ENCODE data around the gene DIRAS1.

The DIRAS1 gene

DNA sequence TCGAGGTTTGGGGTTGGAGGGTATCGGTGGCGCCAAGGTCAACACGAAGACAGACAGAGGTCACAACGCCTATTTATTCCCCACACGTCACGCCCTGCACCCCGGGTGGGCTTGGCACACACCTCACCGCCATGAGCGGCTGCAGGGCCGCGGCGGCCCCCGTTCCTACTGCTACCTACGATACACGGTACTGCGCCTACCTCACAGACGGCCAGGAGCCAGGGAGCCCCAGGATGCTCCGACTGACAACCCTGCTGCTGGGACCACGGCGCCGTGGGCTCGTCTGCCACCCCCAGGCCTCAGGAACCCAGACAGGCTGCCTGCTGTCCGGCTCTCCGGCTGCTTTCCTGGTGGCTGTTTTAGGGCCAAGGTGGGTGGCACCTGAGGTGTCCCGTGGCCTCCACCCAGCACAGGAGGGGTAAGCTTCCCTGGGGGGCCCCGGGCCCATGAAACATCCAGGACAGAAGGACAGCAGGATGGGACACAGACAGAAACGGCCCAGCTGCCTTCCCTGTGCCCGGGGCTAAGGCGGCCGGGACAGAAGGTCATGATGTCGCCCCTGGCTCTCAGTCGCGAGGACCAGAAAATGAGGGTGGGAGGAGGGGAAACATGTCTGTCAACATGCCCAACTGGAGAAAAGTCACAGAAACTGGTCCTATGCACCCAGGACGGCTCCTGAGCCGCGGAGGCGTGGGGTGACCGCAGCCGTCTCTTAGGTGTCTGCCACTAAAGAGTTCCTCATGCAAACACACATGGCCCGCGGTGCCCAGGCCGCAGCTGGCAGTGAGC lies 33.7 kb upstream of the DIRAS1 start:
- FAIRE-seq, result no peak

DNA sequence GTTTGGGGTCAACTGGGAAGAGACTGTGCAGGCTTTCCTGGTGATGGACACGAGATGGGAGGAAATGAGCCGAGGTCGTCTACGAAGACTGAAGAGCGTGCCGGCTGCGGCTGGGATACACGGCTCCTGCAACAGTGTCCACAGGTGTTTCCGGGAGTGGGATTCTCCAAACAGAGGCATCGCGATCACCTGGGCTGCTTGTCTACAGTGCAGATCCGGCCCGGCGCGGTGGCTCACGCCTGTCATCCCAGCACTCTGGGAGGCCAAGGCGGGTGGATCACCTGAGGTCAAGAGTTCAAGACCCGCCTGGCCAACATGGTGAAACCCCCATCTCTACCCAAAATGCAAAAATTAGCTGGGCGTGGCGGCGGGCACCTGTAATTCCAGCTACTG lies 30.3 kb upstream of the DIRAS1 start:
- FAIRE-seq, result no peak

- no peak for FAIRE-seq
These were observed 29.8 kb upstream of the DIRAS1 start for GRCh38 chr19:2750808-2751437.

DNA sequence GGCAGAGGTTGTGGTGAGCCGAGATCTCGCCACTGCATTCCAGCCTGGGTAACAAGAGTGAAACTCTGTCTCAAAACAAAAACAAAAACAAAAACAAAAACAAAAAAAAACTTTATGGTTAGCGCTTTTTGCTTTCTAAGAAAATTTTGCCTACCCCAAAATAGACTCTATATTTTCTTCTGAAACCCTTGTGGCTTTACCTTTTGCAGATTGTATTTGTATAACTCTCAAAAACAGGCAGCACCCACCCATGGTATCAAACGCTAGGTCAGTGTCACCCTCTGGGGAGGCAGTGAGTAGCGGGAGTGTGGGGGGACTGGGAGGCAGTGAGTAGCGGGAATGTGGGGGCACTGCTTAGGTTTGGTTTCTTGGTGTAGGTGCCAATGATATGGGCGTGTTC lies 26.2 kb upstream of the DIRAS1 start:
- FAIRE-seq, result no peak

DNA sequence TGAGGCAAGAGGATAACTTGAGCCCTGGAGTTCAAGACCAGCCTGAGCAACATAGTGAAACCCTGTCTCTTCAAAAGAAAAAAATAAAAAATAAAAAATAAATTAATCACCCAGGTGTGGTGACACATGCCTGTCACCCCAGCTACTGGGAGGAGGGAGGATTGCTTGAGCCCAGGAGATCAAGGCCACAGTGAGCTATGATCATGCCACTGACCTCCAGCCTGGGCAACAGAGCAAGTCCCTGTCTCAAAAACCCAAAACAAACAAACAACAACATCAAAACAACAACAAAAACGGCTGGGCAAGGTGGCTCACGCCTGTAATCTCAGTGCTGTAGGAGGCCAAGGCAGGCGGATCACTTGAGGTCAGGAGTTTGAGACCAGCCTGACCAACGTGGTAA lies 22.9 kb upstream of the DIRAS1 start:
- FAIRE-seq, result no peak

DNA sequence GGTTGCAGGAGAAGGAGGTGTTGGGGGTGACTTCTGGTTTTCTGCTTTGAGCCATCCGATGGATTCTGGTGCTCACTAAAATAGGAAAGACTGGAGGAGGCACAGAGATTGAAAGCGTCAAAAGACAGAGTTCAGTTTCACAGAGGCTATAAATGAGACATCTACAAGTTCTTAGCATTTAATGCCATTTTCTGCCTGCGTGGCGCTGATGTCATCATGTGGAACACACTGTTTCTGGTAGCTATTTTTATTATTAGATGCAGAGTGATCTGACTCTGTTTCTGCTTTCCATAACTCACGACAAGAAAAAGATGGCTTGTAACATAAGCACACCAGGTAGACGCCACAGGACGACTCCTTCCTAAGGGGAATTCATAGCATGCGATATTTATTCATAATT lies 21.9 kb upstream of the DIRAS1 start:
- no peak for FAIRE-seq

DNA sequence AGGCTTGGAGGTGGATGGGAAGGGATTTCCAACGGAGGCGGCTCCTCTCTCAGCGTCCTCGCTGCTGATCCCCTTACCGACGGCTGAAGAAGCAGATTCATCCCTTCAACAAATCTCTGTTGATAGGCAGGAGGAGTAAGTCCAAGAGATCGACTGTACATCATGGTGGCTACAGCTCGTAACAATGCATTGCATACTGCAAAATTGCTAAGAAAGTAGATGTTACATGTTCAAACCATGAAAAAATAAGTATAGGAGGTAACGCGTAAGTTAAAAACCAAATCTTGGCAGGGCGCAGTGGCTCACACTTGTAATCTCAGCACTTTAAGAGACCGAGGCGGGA lies 19.1 kb upstream of the DIRAS1 start:
- no peak for FAIRE-seq

GRCh38 chr19:2739602-2740313 lies 18.6 kb upstream of the DIRAS1 start, which contains the start of gene SLC39A3:
TSS of gene SLC39A3 (minus strand) at chr19:2740017. CDS start at chr19:2737257, 2,760 bp downstream.
- FAIRE-seq, result peak; percentile 90

DNA sequence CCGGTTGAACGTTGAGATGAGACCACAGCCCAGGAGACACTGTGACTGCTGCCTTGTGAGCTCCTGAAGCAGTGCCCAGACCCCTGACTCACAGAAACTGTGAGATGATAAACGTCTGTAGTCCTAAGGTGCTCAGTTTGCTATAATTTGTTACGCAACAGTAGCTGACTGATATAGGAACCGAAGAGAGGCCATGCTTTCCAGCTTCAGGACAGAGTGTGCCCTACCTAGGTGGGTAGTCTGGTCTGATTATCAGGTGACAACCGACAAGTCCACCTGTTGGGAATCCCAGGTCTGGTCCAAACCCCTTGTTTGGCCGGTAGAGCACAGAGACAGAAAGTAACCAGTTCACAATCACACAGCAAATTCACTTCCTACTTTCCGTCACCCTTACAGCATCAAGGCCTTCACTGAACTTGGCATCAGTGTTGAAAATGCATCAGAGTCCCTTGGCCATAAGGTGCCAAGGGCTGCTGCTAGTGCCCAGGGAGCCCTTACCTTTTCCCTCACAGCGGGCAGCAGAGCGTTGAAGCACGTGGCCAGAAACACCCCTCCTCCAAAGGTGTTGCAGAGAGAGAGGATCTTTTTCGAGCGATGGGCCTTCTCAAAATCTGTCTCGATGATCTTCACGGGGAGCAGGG lies 15.5 kb upstream of the DIRAS1 start:
- no peak for FAIRE-seq

DNA sequence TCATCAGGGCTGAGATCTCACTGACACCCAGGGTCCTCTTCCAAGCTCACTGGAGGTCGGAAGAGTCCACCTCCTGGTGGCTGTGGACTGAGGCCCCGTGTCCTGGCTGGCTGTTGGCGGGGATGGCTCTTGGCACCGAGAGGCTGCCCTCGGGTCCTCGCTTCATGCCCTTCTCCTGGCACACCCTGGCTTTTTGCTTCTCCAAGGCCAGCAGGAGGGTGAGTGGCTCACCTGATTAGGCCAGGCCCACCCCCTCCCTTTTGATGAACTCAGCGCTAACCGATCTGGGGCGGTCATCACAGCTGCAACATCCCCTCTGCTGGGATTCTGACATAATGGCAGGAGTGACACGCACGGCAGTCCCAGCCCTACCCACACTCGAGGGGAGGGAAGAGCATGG lies 14.2 kb upstream of the DIRAS1 start:
- no peak for FAIRE-seq

DNA sequence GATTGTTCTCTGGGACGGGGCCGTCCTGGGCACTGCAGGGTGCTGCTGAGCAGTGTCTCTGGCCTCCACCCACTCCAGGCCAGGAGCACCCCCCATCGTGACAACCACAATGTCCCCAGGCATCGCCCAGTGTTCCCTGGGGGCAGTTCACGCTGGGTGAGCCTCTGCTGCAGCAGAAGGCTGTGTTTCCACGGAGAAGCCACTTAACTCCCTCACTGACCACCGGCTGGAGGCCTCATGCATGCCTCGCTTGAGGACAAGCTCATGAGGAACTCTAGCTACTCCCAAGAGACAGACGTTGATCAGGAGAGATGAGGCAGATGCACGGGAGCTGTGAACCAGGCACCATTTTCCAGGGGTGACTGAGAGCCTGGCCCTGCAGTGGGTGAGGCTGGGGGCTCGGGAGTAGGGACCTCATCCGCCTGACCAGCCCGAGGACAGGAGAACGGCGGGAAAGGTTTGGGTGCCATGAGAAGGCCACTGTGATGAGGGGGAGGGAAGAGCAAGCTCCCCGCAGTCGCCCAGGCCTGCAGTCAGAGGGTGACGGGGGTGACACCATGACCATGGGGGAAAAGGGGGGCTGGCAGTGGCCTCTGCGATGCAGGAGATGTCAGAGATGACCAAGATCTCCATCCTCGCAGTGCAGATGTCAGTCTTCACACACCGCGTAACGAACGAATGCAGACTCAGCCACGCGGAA lies 13.6 kb upstream of the DIRAS1 start:
- FAIRE-seq, result no peak

- no peak for FAIRE-seq
These were observed 12.9 kb upstream of the DIRAS1 start for GRCh38 chr19:2733930-2734588.

- FAIRE-seq, result no peak
These were observed 11.7 kb upstream of the DIRAS1 start for GRCh38 chr19:2732883-2733282.

DNA sequence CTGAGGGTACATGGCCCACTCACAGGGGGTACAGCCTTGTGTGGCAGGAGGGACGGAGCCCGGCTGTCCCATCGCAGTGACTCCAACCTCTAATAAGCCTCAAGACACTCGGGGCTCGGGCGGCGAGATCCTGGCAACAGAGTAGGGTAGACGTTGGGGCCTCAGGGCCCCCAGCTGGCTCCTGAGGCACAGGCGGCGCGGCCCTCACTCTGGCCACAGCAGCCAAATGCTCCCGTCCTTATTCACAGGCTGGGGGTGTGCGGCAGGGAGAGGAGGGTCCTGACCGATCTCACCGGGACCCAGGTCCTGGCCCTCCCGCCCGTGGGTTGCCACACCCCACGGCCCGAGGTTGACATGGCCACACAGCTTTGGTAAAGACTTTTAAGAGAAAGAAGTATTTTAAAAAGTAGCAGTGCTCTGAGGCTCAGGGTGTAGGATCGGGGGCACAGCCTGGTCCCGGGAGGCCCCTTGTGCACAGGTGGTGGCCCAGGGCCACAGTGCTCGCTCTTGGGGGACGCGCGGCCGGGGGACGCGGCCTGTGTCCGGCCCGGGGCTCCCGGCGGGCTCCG lies 11.1 kb upstream of the DIRAS1 start:
- no peak for FAIRE-seq

- FAIRE-seq, result no peak
These were observed 10.2 kb upstream of the DIRAS1 start for GRCh38 chr19:2731181-2731995.

DNA sequence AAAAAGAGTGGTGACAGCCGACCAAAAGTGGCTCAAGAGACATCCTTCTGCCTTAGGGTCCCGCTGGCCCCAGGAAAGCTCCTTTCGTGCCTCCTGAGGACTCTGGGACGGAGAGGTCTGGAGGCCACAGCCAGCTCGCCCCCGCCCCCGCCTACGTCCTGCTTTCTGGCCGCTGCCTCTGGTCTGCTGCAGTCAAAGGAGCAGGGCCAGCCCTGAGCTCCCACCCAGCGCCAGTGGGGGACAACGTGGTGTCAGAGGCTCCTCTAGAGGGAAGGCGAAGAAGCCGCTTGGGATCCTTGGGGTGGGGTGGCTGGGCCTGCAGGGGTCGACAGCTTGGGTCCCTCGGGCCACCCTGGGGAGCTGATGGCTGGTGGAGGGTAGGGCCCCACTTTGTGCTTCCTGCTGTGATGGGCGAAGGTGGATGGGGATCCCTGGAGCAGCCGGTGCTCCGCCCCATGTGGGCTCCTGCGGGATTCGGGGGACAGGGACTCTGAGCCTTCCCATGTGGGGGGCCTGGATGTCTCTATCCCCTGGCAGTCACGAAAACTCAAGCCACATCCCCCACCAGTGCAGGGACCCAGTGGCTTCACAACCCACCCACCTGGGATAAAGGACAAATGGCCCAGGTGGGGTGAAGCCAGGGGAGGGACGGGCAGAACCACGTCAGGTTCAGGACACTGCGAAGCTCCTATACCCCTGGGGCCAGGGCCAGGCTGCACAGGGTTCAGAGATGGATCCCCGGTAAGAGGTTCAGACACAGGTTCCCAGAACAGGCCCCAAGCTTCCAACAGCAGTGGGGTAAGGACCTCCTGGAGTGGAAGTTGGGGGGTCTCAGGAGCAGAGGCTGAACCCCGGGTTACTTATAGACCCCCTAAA lies 9.0 kb upstream of the DIRAS1 start:
- FAIRE-seq, result no peak

DNA sequence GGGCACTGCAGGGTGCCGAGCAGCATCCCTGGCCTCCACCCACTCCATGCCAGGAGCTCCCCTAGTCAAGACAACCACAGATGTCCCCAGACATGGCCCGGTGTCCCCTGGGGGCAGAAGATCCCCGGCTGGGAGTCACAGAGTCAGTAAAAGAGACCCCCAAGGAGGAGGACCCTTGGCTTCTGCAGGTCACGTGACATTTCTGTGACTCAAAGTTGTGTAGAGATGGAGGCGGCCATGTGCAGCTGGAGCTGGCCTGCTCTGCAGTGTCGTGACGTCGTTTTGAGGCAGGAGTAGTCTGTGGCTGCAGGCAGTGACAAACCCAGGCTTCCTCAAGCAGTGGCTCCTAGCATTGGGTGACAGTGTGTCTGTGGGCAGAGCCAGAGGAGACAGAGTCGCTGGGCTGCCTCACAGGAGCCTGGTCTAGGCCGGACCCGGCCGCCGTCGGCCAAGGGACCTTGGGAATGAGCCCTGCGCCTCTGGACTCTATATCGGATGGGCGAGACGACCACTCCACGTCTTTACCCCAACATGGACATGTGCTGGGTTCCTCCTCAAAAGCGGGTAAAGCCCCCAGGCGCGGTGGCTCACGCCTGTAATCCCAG lies 7.7 kb upstream of the DIRAS1 start:
- no peak for FAIRE-seq

- FAIRE-seq, result no peak
These were observed 6.4 kb upstream of the DIRAS1 start for GRCh38 chr19:2727640-2727944.

GRCh38 chr19:2726904-2727639 lies 5.9 kb upstream of the DIRAS1 start:
- no peak for FAIRE-seq

Measured in endometrium (tissue), 2 donors.